D721Med (cell line): ENCODE results near the gene CCDC106.

Source experiments
- DNase-seq: peaks from one replicate; pipeline ENCODE4 v3.0.0; 2011; ENCODE audit warnings: low spot score; ENCODE audit not compliant: insufficient read length
- FAIRE-seq: peaks from 2 replicates; lab custom pipeline; 2011; peaks lifted over from hg19 to GRCh38; lab: Jason Lieb, UNC
- TF ChIP-seq, protein P1 (sequence below): IDR thresholded peaks from 2 replicates; pipeline ENCODE4 v1.5.1; 2012; ENCODE audit warnings: mild to moderate bottlenecking, control low read depth; ENCODE audit not compliant: insufficient read depth; ENCODE audit errors: missing control alignments

CCDC106 gene

DNA sequence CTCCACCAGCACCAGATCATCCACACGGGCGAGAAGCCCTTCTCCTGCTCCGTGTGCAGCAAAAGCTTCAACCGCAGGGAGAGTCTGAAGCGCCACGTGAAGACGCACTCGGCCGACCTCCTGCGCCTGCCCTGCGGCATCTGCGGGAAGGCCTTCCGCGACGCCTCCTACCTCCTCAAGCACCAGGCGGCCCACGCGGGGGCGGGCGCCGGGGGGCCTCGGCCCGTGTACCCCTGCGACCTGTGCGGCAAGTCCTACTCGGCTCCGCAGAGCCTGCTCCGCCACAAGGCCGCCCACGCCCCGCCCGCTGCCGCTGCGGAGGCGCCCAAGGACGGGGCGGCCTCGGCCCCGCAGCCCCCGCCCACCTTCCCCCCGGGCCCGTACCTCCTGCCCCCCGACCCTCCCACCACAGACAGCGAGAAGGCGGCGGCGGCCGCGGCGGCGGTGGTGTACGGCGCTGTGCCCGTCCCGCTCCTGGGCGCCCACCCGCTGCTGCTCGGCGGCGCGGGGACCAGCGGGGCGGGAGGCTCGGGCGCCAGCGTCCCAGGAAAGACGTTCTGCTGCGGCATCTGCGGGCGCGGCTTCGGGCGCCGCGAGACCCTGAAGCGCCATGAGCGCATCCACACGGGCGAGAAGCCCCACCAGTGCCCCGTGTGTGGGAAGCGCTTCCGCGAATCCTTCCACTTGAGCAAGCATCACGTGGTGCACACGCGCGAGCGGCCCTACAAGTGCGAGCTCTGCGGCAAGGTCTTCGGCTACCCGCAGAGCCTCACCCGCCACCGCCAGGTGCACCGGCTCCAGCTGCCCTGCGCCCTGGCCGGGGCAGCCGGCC is 33.1 kb upstream of the CCDC106 start:
- TF ChIP-seq, protein P1, sequence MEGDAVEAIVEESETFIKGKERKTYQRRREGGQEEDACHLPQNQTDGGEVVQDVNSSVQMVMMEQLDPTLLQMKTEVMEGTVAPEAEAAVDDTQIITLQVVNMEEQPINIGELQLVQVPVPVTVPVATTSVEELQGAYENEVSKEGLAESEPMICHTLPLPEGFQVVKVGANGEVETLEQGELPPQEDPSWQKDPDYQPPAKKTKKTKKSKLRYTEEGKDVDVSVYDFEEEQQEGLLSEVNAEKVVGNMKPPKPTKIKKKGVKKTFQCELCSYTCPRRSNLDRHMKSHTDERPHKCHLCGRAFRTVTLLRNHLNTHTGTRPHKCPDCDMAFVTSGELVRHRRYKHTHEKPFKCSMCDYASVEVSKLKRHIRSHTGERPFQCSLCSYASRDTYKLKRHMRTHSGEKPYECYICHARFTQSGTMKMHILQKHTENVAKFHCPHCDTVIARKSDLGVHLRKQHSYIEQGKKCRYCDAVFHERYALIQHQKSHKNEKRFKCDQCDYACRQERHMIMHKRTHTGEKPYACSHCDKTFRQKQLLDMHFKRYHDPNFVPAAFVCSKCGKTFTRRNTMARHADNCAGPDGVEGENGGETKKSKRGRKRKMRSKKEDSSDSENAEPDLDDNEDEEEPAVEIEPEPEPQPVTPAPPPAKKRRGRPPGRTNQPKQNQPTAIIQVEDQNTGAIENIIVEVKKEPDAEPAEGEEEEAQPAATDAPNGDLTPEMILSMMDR, result no peak
- FAIRE-seq, result no peak

DNA sequence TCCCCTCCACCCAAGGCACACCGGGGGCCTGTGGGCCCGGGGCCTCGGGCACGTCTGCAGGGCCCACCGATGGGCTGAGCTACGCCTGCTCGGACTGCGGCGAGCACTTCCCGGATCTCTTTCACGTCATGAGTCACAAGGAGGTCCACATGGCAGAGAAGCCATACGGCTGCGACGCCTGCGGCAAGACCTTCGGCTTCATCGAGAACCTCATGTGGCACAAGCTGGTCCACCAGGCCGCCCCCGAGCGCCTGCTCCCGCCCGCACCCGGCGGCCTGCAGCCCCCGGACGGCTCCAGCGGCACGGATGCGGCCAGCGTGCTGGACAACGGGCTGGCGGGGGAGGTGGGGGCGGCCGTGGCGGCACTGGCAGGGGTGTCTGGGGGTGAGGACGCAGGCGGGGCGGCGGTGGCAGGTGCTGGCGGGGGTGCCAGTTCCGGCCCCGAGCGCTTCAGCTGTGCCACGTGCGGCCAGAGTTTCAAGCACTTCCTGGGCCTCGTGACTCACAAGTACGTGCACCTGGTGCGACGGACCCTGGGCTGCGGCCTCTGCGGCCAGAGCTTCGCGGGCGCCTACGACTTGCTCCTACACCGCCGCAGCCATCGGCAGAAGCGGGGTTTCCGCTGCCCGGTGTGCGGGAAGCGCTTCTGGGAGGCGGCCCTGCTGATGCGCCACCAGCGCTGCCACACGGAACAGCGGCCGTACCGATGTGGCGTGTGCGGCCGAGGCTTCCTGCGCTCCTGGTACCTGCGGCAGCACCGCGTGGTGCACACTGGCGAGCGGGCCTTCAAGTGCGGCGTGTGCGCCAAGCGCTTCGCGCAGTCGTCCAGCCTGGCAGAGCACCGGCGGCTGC is 32.2 kb upstream of the CCDC106 start:
- TF ChIP-seq, protein P1, result no peak
- DNase-seq (no peak), FAIRE-seq (no peak)

More for the DNA sequence above, 33.1 kb upstream of the CCDC106 start:
- no peak for DNase-seq

DNA sequence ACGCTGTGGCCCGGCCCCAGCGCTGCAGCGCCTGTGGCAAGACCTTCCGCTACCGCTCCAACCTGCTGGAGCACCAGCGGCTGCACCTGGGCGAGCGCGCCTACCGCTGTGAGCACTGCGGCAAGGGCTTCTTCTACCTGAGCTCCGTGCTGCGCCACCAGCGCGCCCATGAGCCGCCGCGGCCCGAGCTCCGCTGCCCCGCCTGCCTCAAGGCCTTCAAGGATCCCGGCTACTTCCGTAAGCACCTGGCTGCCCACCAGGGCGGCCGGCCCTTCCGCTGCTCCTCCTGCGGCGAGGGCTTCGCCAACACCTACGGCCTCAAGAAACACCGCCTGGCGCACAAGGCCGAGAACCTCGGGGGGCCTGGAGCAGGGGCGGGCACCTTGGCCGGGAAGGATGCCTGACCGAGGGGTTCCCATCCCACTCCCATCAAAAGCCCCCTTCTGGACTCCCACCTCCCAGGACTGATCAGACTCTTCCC is 31.6 kb upstream of the CCDC106 start:
- no peak for FAIRE-seq

GRCh38 chr19:55617426-55617825 is 30.6 kb upstream of the CCDC106 start:
- TF ChIP-seq, protein P1, result no peak
- DNase-seq (no peak), FAIRE-seq (no peak)

More for the DNA sequence above, 31.6 kb upstream of the CCDC106 start:
- TF ChIP-seq, protein P1, result no peak
- DNase-seq, result no peak

DNA sequence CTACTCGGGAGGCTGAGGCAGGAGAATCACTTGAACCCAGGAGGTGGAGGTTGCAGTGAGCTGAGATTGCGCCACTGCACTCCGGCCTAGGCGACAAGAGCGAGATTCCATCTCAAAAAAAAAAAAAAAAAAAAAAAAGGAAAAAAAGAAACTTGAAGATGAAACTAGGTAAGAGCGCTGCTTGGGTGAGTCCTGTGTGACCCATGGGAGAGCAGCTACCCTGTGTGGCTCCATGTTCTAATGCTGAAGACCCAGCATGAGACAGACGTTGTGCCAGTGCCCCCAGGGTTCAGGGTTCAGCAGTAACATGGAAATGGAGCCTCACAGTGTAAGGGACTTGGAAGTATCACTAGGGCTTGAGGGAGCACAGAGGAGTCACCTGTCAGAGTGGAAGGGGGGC is 29.6 kb upstream of the CCDC106 start:
- FAIRE-seq, result no peak
- TF ChIP-seq, protein P1, result no peak

DNA sequence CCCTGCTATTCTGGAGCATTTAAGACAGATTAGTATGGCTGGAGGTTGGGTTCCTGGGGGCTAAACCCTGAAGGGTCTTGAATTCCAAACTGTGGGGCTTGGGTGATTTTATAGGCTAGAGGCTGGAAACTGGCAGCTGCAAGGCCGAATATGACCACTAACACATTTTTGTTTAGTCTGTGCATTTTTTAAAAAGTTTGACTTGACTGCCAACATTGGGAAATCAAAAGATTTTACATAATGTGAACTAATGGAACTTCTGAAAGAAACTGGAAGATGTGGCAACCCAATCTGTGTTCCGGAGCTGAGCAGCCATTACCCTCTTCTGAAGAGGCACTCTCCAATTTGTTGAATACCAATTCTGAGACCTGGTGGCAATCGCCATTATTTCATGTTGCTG is 28.7 kb upstream of the CCDC106 start:
- FAIRE-seq, result no peak
- TF ChIP-seq, protein P1, result no peak
- no peak for DNase-seq

More for the DNA sequence above, 29.6 kb upstream of the CCDC106 start:
- no peak for DNase-seq
